ENCODE data around the gene SPPL2B.

SPPL2B gene

DNA sequence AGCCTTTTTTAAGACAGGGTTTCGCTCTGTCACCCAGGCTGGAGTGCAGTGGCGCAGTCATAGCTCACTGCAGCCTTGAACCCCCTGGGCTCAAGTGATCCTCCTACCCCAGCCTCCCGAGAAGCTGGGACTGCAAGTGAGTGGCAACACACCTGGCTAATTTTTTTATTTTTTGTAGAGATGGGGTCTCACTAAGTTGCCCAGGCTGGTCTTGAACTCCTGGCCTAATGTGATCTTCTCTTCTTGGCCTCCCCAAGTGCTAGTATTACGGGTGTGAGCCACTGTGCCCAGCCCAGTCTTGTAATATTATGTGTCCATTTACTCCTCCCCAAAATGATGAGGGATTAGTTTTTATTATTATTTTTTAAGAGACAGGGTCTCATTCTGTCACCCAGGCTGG is 17.4 kb upstream of the SPPL2B start:
- Histone ChIP-seq H4K20me1 (ENCODE audit: insufficient read depth, low read length, poor library complexity, severe bottlenecking) (no peaks in the 10 kb centered on the region), H3K27me3 (ENCODE audit: insufficient read depth, low read length, poor library complexity, severe bottlenecking) (no peaks in the 10 kb centered on the region), H3K4me3 (ENCODE audit: low read length, poor library complexity, severe bottlenecking) (no peak overlapping the region), H3K36me3 (ENCODE audit: insufficient read depth, low read length) (no peaks in the 10 kb centered on the region), H3K9ac (ENCODE audit: low read depth, low read length, poor library complexity, severe bottlenecking) (no peak overlapping the region), H3K79me2 (ENCODE audit: insufficient read depth, low read length) (no peaks in the 10 kb centered on the region), H2AFZ (ENCODE audit: low read length) (no peak overlapping the region), H3K4me2 (ENCODE audit: low read depth, low read length, poor library complexity, severe bottlenecking) (no peak overlapping the region), H3K9me3 (ENCODE audit: insufficient read depth, low read depth, low read length) (no peaks in the 10 kb centered on the region), H3F3A (ENCODE audit: low read depth) (no peaks in the 10 kb centered on the region), H3K9me2 (replicated peaks; ENCODE audit: low read depth, low read length) (no peaks in the 10 kb centered on the region), H3K4me1 (ENCODE audit: insufficient read depth, low read length, poor library complexity, severe bottlenecking) (no peaks in the 10 kb centered on the region)
- TF ChIP-seq EZH2phosphoT487 (IDR thresholded peaks at IDR 0.05; ENCODE audit: borderline replicate concordance) (no peak), CTCF (conservative IDR thresholded peaks at IDR 0.05; ENCODE audit: low read length) (no peak)

DNA sequence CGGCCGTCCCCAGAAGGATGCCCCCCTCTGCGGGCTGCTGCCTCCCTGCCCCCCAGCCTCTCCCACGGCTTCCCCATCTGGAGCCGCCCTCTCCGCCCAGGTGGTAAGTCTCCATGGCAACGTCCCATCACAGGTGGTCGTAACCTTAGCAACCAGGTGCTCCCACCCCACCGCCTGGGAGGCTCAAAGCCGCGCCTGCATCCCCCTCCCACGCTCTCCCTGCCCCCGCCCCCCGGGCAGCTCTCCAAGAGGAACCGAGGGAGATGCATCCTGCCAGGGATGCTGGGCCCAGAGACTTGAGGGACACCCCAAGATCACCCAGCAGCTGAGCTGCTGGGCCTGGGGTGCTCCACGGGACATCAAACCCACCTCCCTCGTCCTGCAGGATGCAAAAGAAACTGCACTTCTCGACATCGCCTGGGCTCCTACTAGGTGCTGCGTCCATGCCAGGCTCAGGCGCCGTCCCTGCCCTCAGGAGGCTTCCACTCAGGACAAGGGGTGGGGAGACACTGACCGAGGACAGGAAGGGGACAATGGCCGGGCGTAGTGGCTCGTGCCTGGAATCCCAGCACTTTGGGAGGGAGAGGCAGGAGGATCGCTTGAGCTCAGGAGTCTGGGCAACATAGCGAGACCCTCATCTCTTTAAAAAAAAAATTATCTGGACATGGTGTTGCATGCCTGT is 15.5 kb upstream of the SPPL2B start:
- Histone ChIP-seq H3K4me3 (ENCODE audit: low read length, poor library complexity, severe bottlenecking) (no peak overlapping the region), H3K27me3 (ENCODE audit: insufficient read depth, low read length, poor library complexity, severe bottlenecking) (no peaks in the 10 kb centered on the region), H3K9ac (ENCODE audit: low read depth, low read length, poor library complexity, severe bottlenecking) (no peak overlapping the region), H3K79me2 (ENCODE audit: insufficient read depth, low read length) (no peaks in the 10 kb centered on the region), H3F3A (ENCODE audit: low read depth) (no peaks in the 10 kb centered on the region), H3K36me3 (ENCODE audit: insufficient read depth, low read length) (no peaks in the 10 kb centered on the region), H3K9me2 (replicated peaks; ENCODE audit: low read depth, low read length) (no peaks in the 10 kb centered on the region), H3K4me2 (ENCODE audit: low read depth, low read length, poor library complexity, severe bottlenecking) (no peak overlapping the region), H3K9me3 (ENCODE audit: insufficient read depth, low read depth, low read length) (no peaks in the 10 kb centered on the region), H3K4me1 (ENCODE audit: insufficient read depth, low read length, poor library complexity, severe bottlenecking) (peaks cover under 1% of the 10 kb centered on the region), H4K20me1 (ENCODE audit: insufficient read depth, low read length, poor library complexity, severe bottlenecking) (no peaks in the 10 kb centered on the region), H2AFZ (ENCODE audit: low read length) (no peak overlapping the region)
- TF ChIP-seq EZH2phosphoT487 (IDR thresholded peaks at IDR 0.05; ENCODE audit: borderline replicate concordance) (no peak), CTCF (conservative IDR thresholded peaks at IDR 0.05; ENCODE audit: low read length) (no peak)

DNA sequence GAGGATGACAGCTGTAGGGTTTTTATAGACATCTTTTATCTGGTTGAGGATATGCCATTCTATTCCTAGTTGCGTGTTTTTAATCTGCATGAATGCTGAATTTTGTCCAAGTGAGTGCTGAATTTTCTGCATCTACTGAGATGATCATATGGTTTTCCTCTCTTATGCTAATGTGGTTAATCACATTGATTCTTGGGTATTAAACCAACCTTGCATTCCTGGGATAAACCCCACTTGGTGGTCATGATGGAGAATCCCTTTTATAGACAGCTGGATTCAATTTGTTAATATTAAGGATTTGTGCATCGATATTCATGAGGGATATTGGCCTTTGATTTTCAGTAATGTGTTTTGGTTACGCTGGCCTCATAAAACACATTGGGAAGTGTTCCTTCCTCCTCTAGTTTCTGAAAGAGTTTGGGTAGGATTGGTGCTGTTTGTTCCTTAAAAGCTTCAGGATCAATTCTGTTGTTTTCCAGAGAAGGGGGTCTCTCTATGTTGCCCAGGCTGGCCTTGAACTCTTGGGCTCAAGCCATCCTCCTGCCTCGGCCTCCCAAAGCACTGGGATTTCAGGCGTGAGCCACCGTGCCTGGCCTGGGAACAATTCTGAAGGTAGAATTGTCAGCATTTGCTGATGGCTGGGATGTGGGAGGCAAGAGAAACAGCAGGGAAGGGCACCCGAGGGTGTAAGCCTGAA is 13.2 kb upstream of the SPPL2B start:
- TF ChIP-seq EZH2phosphoT487 (IDR thresholded peaks at IDR 0.05; ENCODE audit: borderline replicate concordance) = no peak
- no peak for TF ChIP-seq CTCF (conservative IDR thresholded peaks at IDR 0.05; ENCODE audit: low read length)
- Histone ChIP-seq H3K9me3 (ENCODE audit: insufficient read depth, low read depth, low read length) (no peaks in the 10 kb centered on the region), H3F3A (ENCODE audit: low read depth) (no peaks in the 10 kb centered on the region), H2AFZ (ENCODE audit: low read length) (no peak overlapping the region), H3K9ac (ENCODE audit: low read depth, low read length, poor library complexity, severe bottlenecking) (no peak overlapping the region), H4K20me1 (ENCODE audit: insufficient read depth, low read length, poor library complexity, severe bottlenecking) (no peaks in the 10 kb centered on the region), H3K79me2 (ENCODE audit: insufficient read depth, low read length) (no peaks in the 10 kb centered on the region), H3K4me2 (ENCODE audit: low read depth, low read length, poor library complexity, severe bottlenecking) (no peak overlapping the region), H3K27me3 (ENCODE audit: insufficient read depth, low read length, poor library complexity, severe bottlenecking) (no peaks in the 10 kb centered on the region), H3K9me2 (replicated peaks; ENCODE audit: low read depth, low read length) (no peaks in the 10 kb centered on the region), H3K4me1 (ENCODE audit: insufficient read depth, low read length, poor library complexity, severe bottlenecking) (peaks cover 4% of the 10 kb centered on the region), H3K36me3 (ENCODE audit: insufficient read depth, low read length) (no peaks in the 10 kb centered on the region), H3K4me3 (ENCODE audit: low read length, poor library complexity, severe bottlenecking) (no peak overlapping the region)
